ENCODE results near the gene CUBN.

CUBN gene

DNA sequence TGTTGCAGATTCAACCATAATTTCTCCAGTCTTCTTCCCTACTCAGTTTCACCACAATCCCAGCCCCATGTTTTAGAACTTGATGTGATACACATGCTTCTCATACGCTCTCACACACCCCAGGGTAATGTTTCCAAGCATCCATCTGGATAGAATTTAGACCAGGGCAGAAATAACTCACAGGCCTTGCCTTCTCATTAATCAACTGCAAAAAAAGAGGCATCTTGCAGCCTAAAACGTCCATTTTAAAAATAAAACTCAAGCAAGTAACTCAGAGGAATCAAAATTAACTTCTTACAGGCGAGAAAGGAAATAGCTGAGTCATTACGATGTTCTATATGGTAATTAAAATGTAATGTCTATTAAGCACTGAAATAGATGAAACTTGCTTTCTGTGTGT is 185.2 kb downstream of the CUBN start:
- no peak for DNase-seq

DNA sequence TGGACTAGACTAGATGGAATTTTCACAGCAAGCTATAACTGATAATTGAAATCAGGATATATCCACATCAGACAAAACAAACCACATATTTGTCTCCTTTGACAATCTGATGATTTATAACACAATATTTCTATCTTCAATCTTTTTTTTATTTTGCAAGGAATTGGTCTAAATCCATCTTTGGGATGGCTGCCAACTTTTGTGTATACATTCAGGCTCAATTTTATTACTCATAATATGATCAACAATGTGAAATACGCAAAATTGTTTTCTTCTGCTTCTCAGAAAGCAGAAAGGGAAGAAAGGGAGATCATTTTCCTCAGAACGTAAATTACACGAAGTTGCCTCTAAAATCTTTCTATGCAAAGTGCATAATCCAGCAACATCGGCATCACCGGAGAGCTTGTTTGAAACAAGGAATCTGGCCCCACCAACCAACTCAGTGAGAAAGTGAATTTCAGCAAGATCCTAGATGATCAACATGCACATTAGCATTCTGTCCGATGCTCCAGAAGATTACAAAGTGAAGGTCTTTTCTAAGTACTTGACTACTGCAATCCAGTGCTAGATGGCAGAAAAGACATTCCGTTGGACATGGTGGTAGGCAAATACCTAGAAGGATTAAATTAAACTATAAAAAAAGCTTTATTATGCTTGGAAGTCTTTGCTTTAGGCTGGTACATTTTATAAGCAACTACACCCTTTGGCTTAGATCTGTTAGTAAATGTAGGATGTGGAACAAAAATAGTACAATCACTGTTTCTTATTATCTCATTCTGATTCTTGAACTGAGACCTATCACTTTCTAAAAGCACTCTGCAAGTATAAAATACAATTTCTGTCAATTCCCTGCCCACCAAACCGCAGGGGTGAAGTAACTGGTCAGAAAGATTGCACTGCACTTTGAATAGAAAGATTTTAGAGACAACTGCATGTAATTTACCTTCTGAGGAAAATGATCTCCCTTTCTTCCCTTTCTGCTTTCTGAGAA is 186.0 kb downstream of the CUBN start:
- no peak for DNase-seq

DNA sequence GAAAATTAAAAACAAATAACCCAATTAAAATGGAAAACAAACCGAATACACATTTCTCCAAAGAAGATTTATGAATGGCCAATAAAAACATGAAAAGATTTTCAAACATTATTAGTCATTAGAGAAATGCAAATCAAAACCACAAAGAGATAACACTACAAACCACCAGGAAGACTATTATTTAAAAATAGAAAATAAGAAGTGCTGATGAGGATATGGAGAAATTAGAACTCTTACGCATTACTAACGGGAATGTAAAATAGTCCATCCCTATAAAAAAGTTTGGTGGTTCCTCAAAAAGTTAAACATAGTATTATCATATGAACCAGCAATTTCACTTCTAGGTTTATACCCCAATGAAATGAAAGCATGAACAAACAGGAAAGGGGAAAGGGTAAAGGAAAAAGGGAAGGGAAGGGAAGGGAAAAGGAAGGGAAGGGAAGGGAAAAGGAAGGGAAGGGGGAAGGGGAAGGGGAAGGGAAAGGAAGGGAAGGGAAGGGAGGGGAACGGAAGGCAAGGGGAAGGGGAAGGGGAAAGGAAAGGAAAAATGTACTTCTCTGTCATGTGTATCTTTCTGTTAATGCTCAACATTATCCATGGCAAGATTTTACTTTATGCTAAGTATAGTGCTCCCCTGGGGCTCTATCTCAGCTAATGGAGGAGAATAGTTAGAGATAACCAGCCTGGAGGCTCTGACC is 187.1 kb downstream of the CUBN start:
- DNase-seq, result no peak

DNA sequence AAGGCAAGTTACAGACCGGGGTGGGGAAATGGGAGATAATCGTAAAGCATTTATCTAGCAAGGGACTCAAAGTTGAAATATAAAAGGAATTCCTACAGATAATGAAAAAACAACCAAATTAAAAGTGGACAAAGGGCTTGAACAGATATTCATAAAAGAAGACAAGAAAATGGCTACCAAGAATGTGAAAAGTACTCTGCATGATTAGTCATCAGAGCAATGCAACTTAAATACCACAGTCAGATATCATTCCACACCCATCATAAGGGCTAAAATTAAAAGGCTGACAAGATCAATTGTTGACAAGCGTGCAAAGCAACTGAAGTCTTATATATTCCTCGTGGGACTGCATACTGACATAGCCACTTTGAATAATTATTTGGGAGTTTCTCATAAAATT is 187.7 kb downstream of the CUBN start:
- no peak for DNase-seq

DNA sequence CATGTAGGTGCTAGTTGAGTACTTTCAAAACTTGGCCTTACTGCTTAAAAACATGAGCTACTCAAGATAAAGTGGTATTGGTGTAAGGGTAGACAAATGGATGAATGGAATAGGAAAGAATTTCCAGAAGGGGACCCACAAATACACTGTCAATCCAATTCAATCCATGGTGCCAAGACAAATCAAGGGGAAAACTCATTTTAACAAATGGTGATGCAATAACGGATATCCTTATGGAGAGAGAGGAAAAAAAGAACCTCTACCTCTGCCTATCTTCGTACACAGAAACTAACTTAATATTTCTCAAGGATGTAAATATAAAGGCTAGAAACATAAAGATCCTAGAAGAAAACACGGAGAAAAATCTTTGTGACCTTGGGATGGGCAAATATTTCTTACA is 188.5 kb downstream of the CUBN start:
- no peak for DNase-seq

DNA sequence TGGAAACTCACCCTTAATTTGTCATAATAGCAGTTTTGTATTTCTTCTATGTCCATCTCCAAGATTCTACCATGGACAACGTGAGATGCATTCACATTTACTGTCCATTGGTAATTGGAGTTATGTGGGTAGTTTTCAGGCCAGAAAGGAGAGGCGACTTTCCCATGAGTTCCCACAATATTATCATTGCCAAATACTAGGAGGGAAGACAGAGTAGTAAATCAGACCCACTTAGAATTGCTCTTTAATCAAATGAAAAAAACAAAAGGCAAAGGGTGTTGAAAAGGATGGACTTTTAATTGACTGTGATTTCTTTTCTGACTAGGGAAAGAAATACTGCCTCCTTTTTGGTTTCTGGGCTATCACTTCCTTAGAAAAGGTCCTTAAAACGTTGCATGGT is 190.7 kb downstream of the CUBN start:
- DNase-seq, result no peak

DNA sequence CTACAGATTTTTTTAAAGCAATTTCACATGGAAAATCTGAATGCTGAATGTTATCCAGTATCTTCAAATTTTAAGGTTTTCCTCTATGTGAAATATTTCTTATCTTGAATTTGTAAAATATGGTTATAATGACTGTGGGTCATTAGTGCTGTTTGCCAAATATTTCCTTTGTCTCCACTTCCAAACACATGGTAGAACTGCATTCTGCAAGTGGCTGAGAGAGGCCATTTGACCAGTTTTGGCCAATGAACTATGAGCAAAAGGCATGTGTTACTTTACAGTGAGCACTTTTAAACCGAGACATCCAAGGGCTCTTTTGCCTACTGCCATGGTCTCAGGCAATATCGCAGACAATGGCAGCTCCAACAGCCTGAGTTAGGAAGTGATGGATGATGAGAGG is 195.2 kb downstream of the CUBN start:
- no peak for DNase-seq

DNA sequence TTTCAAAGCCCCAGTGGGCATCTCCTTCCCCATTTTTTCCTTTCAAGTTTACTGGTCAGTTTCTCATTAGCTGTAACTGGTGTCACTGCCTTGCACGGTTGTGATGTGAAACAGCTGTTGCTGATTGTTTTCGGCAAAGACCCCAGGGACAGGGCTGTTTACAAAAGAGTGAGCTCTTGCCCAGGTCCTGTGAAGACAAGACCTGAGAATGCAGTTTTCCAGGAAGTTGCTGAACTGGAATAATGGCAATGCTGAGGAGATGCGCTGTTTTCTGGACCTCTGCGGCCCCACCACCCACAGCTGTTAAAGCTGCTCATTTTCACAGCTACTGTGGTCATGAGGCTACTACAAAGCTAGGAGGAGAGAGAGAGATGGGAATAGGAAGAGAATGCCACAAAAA is 195.8 kb downstream of the CUBN start:
- DNase-seq, result no peak

DNA sequence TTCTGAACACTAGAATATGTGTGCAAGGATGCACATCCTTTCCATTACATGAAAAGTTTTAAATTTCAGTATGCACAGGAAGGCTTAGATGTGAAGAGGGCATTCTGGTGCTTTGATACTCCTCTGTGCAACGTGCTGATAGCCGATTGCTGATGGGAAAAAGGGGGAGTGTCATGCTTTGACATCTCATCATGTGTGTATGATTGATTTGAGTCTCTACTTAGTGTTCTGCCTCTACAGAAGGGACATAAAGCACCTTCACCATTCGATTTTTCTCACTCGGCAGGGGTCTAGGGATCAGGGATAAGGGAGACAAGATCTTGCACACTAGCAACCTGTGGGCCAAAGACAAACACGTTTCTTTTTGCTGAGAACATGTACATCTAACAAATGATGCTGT is 197.7 kb downstream of the CUBN start:
- no peak for DNase-seq

DNA sequence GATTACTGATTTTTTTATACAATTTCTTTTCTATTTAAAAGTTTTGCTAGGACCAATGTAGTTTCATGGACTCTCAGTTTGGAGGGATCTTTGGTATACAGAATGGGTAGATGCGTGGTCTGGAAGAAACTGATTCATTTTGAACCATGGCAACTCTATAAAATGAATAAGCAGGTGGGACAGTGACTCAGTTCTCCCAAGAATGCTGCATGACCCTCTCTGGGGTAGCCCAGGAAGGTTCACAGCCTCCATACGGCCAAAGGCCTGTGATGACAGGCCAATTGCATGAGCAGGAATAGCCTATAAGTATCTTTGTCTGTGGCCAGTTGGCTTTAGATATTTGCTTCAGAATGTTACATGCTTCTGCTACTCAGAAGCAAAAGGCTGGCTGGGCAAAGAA is 199.1 kb downstream of the CUBN start:
- no peak for DNase-seq

DNA sequence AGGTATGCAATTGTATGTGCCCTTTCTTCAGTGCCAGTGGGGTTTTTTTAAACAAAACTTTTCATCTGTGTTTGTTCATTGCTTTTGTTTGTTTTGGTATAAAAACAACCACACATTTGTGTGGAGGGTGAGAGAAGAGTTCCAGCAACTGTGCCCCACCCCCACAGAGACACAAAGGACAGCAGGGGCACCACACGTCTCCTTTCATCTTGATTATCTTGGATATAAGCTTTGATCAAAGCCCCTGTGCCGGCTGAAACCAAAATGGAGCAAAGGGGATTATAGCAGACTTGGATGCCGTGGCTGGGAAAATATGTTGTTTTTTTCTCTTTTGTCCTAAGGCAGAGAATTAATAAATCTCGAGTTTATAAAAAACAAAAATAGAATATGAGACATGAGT is 200.5 kb downstream of the CUBN start:
- DNase-seq, result no peak

DNA sequence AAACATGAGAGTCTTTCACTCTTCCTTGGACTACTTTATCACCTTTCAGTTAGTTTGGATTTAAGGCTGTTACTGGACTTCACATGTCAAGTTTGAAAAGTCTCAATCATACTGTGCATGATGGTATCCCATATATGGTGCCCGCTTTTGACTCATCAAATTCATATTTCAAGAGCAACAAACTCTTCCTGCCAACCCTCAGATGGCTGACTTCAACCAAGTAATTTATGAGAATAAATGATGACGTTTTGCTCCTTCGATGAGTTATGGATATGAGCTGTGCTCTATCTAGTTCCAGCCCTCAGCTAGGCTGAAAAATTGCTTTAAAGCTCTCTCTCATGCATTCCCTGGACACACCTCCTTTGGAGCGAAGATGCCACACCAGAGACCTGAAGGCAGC is 202.1 kb downstream of the CUBN start:
- DNase-seq, result no peak

DNA sequence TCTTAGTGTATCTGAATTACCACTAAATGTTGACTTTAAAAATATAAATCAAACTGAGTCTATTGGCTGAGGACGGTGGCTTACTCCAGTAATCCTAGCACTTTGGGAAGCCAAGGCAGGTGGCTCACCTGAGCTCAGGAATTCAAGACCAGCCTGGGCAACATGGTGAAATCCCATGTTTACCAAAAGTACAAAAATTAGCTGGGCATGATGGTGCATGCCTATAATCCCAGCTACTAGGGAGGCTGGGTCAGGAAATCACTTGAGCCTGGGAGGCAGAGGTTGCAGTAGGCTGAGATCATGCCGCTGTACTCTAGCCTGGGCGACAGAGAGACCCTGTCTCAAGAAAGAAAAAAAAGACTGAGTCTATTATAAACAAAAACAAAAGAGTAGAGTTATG is 205.9 kb downstream of the CUBN start:
- DNase-seq, result no peak

DNA sequence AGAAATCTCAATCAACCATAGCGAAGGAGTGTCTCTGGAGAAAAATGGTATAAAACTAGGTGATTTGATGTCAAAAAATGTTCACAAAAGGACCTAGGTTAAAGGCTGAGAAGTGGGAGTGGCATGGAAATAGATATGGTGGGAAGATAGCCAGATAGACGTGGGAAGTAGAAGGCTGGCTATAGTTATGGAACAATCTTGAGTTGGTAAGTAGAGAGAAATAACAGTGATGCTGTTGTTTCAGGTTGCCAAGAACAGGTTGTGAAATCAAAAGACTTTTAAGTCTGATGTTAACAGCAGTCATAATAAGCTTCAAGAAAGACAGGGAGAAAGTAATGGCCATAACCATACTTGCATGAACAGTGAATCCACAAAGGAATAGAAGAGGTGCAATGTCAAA is 206.3 kb downstream of the CUBN start:
- DNase-seq, result no peak

DNA sequence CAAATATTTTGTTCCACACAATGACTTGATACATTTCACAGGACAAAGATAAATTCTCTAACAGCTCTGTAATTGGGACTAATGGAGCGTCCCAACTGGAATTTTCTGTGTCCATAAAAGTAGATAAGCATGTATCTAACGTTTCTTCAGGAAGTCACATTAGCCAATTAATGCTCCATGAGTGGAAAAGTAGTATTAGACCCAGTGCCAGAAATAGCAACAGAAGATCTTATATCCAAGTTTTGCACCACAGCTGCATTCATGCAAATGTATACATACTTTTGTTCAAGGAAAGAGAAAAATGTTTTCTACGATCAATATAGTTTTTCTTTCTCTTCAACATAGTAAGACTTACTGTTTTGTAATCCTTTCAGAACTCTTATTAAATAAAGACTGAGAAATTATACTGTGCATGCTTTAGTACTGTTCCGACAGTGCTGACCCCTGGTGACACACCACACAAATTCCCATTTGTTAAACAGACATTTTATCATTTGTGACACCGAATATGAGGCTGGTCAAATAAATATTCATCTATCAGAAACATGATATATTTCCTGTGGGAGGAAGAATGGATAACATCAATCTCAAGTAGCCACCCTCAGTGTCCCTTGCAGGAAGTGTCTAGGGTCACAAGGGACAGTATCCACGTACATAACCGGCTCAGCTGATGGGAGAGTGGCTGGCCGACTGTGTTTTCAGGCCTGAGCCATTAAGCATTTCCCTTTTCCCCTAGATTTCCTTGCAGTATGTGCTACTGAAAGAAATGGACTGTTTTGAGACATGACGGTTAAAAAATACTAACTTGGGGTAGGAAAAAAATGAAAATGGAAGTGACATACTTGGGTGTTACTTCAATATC is 210.3 kb downstream of the CUBN start:
- DNase-seq, result no peak

DNA sequence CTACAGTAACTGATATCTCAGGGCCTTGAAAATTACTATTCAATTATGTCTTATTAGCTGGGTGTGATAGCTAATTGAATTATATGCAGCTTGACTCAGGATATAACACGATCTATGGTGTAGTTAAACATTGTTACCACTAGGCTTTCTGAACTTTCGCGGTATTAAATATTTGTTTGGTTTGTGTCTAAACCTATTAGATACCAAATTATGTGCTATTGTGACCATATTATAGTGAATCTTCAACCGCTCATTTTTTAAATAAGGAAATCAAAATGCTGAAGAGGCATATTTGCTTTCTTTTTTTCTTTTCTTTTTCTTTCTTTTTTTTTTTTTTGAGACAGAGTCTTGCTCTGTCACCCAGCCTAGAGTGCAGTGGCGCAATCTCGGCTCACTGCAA is 213.1 kb downstream of the CUBN start:
- no peak for DNase-seq

DNA sequence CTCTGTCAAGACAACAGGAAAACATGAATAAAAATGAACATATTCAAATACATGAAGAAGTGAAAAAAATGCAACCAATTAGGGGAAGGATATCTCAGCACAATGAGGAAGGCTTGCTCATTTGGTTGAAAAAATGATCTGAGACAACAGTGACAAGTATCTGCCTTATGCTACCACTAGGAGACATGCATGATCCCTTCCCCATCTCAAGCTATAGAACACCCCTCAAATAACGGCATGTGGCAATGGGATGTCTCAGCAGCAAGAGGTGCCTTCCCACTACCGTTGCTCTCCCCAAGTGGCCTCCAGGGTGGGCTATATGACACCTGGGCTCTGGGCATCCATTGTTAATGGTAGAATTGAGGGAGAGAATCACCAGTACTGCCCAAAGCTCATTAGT is 214.3 kb downstream of the CUBN start:
- no peak for DNase-seq

DNA sequence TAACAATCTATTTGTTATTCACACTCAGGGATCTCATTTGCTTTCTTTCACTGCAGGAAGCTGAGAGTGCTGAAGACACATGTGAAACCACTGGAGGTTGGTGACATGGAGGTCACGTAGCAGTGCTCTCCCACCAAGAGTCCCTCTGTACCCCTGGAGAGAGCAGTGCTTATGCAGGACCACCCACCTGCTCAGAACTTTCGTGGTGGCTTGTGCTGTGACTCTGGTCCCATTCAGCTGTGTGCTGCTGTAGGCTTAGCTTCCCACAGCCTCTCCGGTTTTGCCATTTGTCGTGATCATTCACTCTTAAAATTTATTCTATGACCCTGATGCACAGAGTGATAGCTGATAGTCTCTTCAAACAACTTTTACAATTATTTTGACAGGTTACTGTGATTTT is 216.3 kb downstream of the CUBN start:
- no peak for DNase-seq

DNA sequence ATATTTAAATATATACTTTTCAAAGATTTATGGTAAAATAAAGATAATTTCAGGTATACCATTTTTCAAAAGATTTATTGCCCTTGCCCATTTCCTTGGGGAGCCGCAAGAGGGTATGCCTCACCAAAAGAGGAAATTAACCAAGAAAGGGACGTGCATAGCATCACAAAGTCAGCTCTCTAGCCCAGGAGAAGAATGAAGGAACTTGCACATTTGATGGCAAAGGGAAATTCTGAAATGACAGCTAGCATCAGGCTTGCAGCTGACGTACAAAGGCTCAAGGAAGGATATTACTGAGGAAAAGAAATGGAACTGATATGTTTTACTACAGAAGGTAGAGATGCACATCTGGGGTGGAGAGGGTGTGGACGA is 218.8 kb downstream of the CUBN start:
- no peak for DNase-seq

DNA sequence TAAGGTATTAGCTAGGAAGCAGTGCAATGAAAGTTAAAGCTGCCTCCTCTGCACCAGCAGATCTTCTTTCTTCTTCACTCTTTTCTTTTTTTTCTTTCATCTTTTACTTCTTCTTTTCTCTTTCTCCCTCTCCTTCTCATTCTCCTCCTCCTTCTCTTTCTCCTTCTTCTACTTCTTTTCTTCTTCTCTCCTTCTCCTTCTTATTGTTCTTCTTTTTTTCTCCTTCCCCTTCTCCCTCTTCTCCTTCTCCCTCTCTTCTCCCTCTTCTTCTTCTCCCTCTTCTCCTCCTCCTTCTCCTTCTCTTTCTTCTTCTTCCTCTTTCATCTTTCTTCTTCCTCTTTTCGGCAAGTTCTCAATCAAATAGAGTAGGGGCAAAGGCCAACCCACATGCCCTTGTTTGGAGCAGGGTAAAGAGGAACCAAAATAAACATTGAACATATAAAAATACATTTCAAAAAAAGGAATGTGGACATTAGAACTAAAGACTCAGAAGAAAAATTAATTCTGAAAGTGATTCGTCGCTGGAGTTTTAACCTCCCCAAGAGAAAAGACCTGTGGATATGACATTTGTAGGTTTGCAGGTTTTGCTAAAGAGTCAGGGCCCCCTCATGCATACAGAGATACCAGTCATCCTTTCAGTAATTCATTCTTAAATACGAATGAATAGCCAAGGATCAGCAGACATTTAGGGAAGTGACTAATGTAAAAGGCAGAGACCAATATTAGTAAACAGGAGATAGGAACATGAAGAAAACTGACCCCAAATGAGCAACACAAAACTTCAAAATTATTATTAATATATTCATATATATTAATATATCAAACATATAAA is 219.4 kb downstream of the CUBN start:
- DNase-seq, result no peak

DNA sequence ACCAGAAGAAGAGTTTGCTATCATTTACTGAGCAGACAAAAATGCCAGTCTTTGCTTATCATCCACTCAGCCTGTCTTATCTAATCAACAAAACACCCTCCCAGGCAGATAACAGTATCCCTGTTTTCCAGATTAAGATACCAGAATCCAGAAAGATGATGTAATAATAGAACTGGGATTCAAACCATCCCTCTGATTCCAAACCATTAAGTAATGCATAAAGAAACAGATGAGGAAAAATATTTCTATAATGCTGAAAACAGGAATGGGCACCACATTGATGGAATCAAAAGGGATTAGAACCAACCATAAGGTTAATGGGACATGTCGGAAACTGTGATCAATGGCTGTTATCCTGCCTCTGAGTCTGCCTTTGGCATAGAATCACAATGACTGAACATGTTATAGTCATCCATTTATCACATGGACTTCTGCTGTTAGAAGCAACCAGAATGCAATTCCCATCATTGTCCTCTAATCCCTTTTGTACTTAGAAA is 220.3 kb downstream of the CUBN start:
- no peak for DNase-seq

DNA sequence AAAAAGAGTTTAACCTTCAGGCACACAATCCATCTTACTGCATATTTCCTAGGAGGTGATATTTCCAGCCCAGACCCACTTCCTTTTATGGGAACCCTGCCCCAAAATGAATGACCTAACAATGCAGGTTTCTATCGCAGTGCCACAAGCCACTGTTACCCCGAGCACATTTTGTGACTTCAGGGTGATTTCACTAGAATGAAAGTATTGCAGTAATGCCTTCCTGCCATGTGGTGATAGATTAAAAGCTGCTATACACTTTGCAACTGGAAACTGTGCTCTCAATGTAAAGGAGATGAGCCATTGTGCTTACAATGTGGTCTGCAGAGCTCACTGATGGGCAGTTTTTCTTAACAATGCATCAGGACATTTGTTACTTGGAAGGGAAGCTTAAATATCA is 221.9 kb downstream of the CUBN start:
- no peak for DNase-seq

Data from activated CD4-positive, alpha-beta T cell treated with anti-CD3 and anti-CD28 coated beads, Interleukin-2, amount 50 U/mL, for 16 hours (primary cell).